HepG2 (cell line): ENCODE measurements around the gene CERS6. TPM values are rescaled to one million over a fixed set of nuclear protein-coding genes. Genes with fewer than 3 reads are reported as not detected.

Experiments used
- CEBPB ChIP-seq: IDR thresholded peaks from 2 replicates; pipeline ENCODE4 v1.6.1; 2011; ENCODE audit warnings: low read depth, low read length, improper control_type of control experiment, borderline replicate concordance
- CSRNP1 ChIP-seq: sonication (generic); formaldehyde crosslinking; IDR thresholded peaks from 2 replicates; pipeline ENCODE4 v1.8.1; 2023; ENCODE audit warnings: mild to moderate bottlenecking, missing genetic modification reagents
- FOSL2 ChIP-seq: sonication (generic); formaldehyde crosslinking; IDR thresholded peaks from 2 replicates; pipeline ENCODE4 v1.4.0; 2020; ENCODE audit warnings: missing genetic modification reagents
- KDM2A ChIP-seq: sonication (generic); formaldehyde crosslinking; IDR thresholded peaks from 2 replicates; pipeline ENCODE4 v1.4.0; 2020; ENCODE audit warnings: low read depth, missing genetic modification reagents, borderline replicate concordance
- MAF1 ChIP-seq: sonication (generic); formaldehyde crosslinking; IDR thresholded peaks from 2 replicates; pipeline ENCODE4 v1.5.0; 2020; ENCODE audit warnings: missing genetic modification reagents, borderline replicate concordance
- NBN ChIP-seq: fragments of 450-650 bp; conservative IDR thresholded peaks from 2 replicates; pipeline ENCODE4 v1.6.1; 2017
- NFKB2 ChIP-seq: sonication (generic); formaldehyde crosslinking; IDR thresholded peaks from 2 replicates; pipeline ENCODE4 v1.4.0; 2020; ENCODE audit warnings: missing genetic modification reagents, borderline replicate concordance
- POLR2A ChIP-seq, 2 experiments: IDR thresholded peaks; 2 replicates each; pipeline ENCODE4 v1.6.1; 2011; ENCODE audit warnings: low read depth in 2 of 2, low read length in 2 of 2, mild to moderate bottlenecking in 1 of 2, moderate library complexity in 1 of 2; ENCODE audit not compliant: insufficient read depth in 1 of 2
- RFX3 ChIP-seq: IDR thresholded peaks from 2 replicates; pipeline ENCODE4 v1.6.1; 2016; ENCODE audit warnings: missing biosample characterization, missing genetic modification reagents
- TBX3 ChIP-seq: fragments of 450-650 bp; IDR thresholded peaks from 2 replicates; pipeline ENCODE4 v1.6.1; 2017; ENCODE audit warnings: antibody characterized with exemption, mild to moderate bottlenecking, inconsistent platforms, borderline replicate concordance
- ZBTB14 ChIP-seq: sonication (generic); formaldehyde crosslinking; IDR thresholded peaks from 2 replicates; pipeline ENCODE4 v1.4.0; 2020; ENCODE audit warnings: missing genetic modification reagents
- ZBTB34 ChIP-seq: sonication (generic); formaldehyde crosslinking; IDR thresholded peaks from 2 replicates; pipeline ENCODE4 v1.8.0; 2022; ENCODE audit warnings: mild to moderate bottlenecking, missing genetic modification reagents
- ZMYM2 ChIP-seq: sonication (generic); formaldehyde crosslinking; IDR thresholded peaks from 2 replicates; pipeline ENCODE4 v1.8.0; 2022; ENCODE audit warnings: mild to moderate bottlenecking, missing genetic modification reagents
- ZNF275 ChIP-seq: sonication (generic); formaldehyde crosslinking; IDR thresholded peaks from 2 replicates; pipeline ENCODE4 v1.8.0; 2022; ENCODE audit warnings: missing genetic modification reagents, mild to moderate bottlenecking, inconsistent platforms, borderline replicate concordance
- ZNF720 ChIP-seq: sonication (generic); formaldehyde crosslinking; IDR thresholded peaks from 2 replicates; pipeline ENCODE4 v1.4.0; 2020; ENCODE audit warnings: missing genetic modification reagents
- polyA plus RNA-seq, 8 experiments: library from polyadenylated mRNA; depleted of rRNA in 3 of 8; stranded (reverse) in 7 of 8; unstranded in 1 of 8; fragments of >200 nt; fragmentation: Illumina TruSeq in 4 of 8; extraction: Trizol in 4 of 8; gene quantifications; 2 replicates each; pipeline versions ENCODE4 v1.2.1 to v1.2.3, GENCODE V29; 2011 to 2016; ENCODE audit warnings: low read depth in 4 of 8, missing spikeins in 1 of 8, mixed read lengths in 1 of 8; ENCODE audit not compliant: insufficient read depth in 1 of 8
- total RNA-seq, 5 experiments: library from RNA; depleted of rRNA; stranded (reverse); fragments of >200 nt; fragmentation: Illumina TruSeq; extraction: Trizol; gene quantifications; 2 replicates each; pipeline ENCODE4 v1.2.3, GENCODE V29; 2016; ENCODE audit warnings: low read depth in 1 of 5
- TF ChIP-seq, protein P1 (sequence below), 2 experiments: IDR thresholded peaks; 2 replicates each; pipeline ENCODE4 v1.6.1; 2011 to 2012; ENCODE audit warnings: low read length in 2 of 2, borderline replicate concordance in 1 of 2, low read depth in 1 of 2, mild to moderate bottlenecking in 1 of 2, moderate library complexity in 1 of 2
- TF ChIP-seq, protein P2 (sequence below): sonication (generic); formaldehyde crosslinking; IDR thresholded peaks from 2 replicates; pipeline ENCODE4 v1.8.1; 2023; ENCODE audit warnings: missing genetic modification reagents, inconsistent platforms, borderline replicate concordance

Gene CERS6
- total and polyA plus RNA-seq, 2 of the 13 experiments (the other 11 are each of a cell fraction or from before 2014, with no cell fraction given) = 10.1 to 20.3 TPM

- TF ChIP-seq RFX3 (CRISPR knock-in tag) (no peak; the same call in 1 of the 2 replicates), MAF1 (CRISPR knock-in tag) (peak; percentile 89; the same call in 1 of the 2 replicates), TBX3 (peak; percentile 28; the same call in 1 of the 2 replicates), ZBTB14 (CRISPR knock-in tag) (no peak; the same call in 1 of the 2 replicates), CEBPB (no peak), ZMYM2 (peak; percentile 54; the same call in 1 of the 2 replicates), KDM2A (CRISPR knock-in tag) (peak; percentile 94), FOSL2 (CRISPR knock-in tag) (no peak; the same call in 1 of the 2 replicates), ZNF720 (CRISPR knock-in tag) (peak; percentile 93; the same call in 1 of the 2 replicates), NBN (no peak), POLR2A (IDR thresholded peaks at IDR 0.05; ENCODE audit: insufficient read depth in 1 of 2, low read depth in 2 of 2, low read length in 2 of 2) (peak; percentile 77 to 98), ZNF275 (CRISPR knock-in tag) (peak; percentile 85), ZBTB34 (CRISPR knock-in tag) (peak; percentile 87), CSRNP1 (CRISPR knock-in tag) (peak; percentile 97), NFKB2 (CRISPR knock-in tag) (peak; percentile 98)
- TF ChIP-seq, protein P1, sequence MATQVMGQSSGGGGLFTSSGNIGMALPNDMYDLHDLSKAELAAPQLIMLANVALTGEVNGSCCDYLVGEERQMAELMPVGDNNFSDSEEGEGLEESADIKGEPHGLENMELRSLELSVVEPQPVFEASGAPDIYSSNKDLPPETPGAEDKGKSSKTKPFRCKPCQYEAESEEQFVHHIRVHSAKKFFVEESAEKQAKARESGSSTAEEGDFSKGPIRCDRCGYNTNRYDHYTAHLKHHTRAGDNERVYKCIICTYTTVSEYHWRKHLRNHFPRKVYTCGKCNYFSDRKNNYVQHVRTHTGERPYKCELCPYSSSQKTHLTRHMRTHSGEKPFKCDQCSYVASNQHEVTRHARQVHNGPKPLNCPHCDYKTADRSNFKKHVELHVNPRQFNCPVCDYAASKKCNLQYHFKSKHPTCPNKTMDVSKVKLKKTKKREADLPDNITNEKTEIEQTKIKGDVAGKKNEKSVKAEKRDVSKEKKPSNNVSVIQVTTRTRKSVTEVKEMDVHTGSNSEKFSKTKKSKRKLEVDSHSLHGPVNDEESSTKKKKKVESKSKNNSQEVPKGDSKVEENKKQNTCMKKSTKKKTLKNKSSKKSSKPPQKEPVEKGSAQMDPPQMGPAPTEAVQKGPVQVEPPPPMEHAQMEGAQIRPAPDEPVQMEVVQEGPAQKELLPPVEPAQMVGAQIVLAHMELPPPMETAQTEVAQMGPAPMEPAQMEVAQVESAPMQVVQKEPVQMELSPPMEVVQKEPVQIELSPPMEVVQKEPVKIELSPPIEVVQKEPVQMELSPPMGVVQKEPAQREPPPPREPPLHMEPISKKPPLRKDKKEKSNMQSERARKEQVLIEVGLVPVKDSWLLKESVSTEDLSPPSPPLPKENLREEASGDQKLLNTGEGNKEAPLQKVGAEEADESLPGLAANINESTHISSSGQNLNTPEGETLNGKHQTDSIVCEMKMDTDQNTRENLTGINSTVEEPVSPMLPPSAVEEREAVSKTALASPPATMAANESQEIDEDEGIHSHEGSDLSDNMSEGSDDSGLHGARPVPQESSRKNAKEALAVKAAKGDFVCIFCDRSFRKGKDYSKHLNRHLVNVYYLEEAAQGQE (IDR thresholded peaks at IDR 0.05; ENCODE audit: borderline replicate concordance in 1 of 2, low read depth in 1 of 2, low read length in 2 of 2) = no peak; a peak in 1 of 4 replicates
- TF ChIP-seq, protein P2, sequence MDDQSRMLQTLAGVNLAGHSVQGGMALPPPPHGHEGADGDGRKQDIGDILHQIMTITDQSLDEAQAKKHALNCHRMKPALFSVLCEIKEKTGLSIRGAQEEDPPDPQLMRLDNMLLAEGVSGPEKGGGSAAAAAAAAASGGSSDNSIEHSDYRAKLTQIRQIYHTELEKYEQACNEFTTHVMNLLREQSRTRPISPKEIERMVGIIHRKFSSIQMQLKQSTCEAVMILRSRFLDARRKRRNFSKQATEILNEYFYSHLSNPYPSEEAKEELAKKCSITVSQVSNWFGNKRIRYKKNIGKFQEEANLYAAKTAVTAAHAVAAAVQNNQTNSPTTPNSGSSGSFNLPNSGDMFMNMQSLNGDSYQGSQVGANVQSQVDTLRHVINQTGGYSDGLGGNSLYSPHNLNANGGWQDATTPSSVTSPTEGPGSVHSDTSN (CRISPR knock-in tag) = no peak; the same call in 1 of the 2 replicates
Observed at GRCh38 chr2:168455645-168456520, at the start of gene CERS6 (continued).
